H1 (cell line): ENCODE measurements around the gene RELN. TPM values are rescaled to one million over a fixed set of nuclear protein-coding genes. Genes with fewer than 3 reads are reported as not detected.

Experiments
- CTCF ChIA-PET: fragments of 300-600 bp; sonication (Branson Sonifier 250); formaldehyde crosslinking; loops from one replicate; lab custom pipeline; 2021; ENCODE audit not compliant: partially characterized antibody; lab: Charles Lee
- POLR2A ChIA-PET: fragments of 300-600 bp; sonication (Branson Sonifier 250); formaldehyde crosslinking; loops from one replicate; lab custom pipeline; 2021; ENCODE audit warnings: inconsistent platforms; ENCODE audit not compliant: partially characterized antibody; lab: Charles Lee
- DNase-seq, 2 experiments: peaks; one replicate each; pipeline versions ENCODE4 v3.0.0 to v3.0.0-alpha.2; 2010 to 2022; ENCODE audit warnings: low spot score in 2 of 2, low read depth in 1 of 2, mixed read lengths in 1 of 2
- FAIRE-seq: peaks from 2 replicates; lab custom pipeline; 2011; peaks lifted over from hg19 to GRCh38; lab: Jason Lieb, UNC
- H2AFZ ChIP-seq: 2 replicates; pipeline ENCODE4 v1.8.1; 2012; ENCODE audit warnings: low read length, inconsistent platforms
- H2AK5ac ChIP-seq: 2 replicates; pipeline ENCODE4 v1.6.1; 2013; ENCODE audit warnings: low read depth, low read length
- H2BK120ac ChIP-seq: replicated peaks from 2 replicates; pipeline ENCODE3; 2013; ENCODE audit warnings: low read depth, low read length, inconsistent platforms
- H2BK12ac ChIP-seq: 2 replicates; pipeline ENCODE4 v1.6.1; 2013; ENCODE audit warnings: low read depth, low read length
- H2BK15ac ChIP-seq: 2 replicates; pipeline ENCODE4 v1.6.1; 2013; ENCODE audit warnings: low read length
- H2BK20ac ChIP-seq: 2 replicates; pipeline ENCODE4 v1.6.1; 2013; ENCODE audit warnings: low read length
- H2BK5ac ChIP-seq: 2 replicates; pipeline ENCODE4 v1.6.1; 2013; ENCODE audit warnings: low read depth, low read length
- H3K14ac ChIP-seq: 2 replicates; pipeline ENCODE4 v1.6.1; 2013; ENCODE audit warnings: inconsistent platforms; ENCODE audit not compliant: insufficient read length
- H3K18ac ChIP-seq: 2 replicates; pipeline ENCODE4 v1.6.1; 2013; ENCODE audit warnings: low read length; ENCODE audit errors: extremely low read depth
- H3K23ac ChIP-seq: 2 replicates; pipeline ENCODE4 v1.6.1; 2013; ENCODE audit warnings: inconsistent platforms; ENCODE audit not compliant: insufficient read length
- H3K23me2 ChIP-seq: 2 replicates; pipeline ENCODE4 v1.6.1; 2013; ENCODE audit warnings: low read depth, low read length
- H3K27ac ChIP-seq: 2 replicates; pipeline ENCODE4 v1.6.1; 2011; ENCODE audit warnings: low read depth, low read length, inconsistent platforms
- H3K27me3 ChIP-seq, 4 experiments: replicated peaks in 1 of 4; 1 replicate in 1 of 4; 2 replicates in 3 of 4; pipeline versions ENCODE4 v1.6.1 to v1.8.1; 2011 to 2013; ENCODE audit warnings: low read length in 3 of 4, mild to moderate bottlenecking in 3 of 4, inconsistent platforms in 2 of 4, mixed read lengths in 2 of 4, moderate library complexity in 1 of 4; ENCODE audit not compliant: control insufficient read depth in 3 of 4, insufficient read depth in 3 of 4; ENCODE audit errors: extremely low read depth in 1 of 4
- H3K36me3 ChIP-seq, 4 experiments: 2 replicates each; pipeline versions ENCODE4 v1.6.1 to v1.8.1; 2011 to 2013; ENCODE audit warnings: mild to moderate bottlenecking in 4 of 4, low read length in 3 of 4, moderate library complexity in 2 of 4, control low read depth in 1 of 4, inconsistent platforms in 1 of 4; ENCODE audit not compliant: insufficient read depth in 4 of 4, control insufficient read depth in 2 of 4
- H3K4ac ChIP-seq: replicated peaks from 2 replicates; pipeline ENCODE3; 2013; ENCODE audit warnings: low read length, low read depth, mixed read lengths, inconsistent platforms; ENCODE audit not compliant: insufficient read length
- H3K4me1 ChIP-seq, 4 experiments: replicated peaks in 1 of 4; 1 replicate in 1 of 4; 2 replicates in 3 of 4; pipeline versions ENCODE4 v1.6.1 to v1.8.1; 2011 to 2013; ENCODE audit warnings: low read length in 3 of 4, inconsistent platforms in 2 of 4, mixed read lengths in 1 of 4; ENCODE audit not compliant: insufficient read depth in 4 of 4, control insufficient read depth in 3 of 4
- H3K4me2 ChIP-seq, 2 experiments: 2 replicates each; pipeline versions ENCODE4 v1.6.1 to v1.8.1; 2011 to 2013; ENCODE audit warnings: low read depth in 2 of 2, low read length in 2 of 2, control low read depth in 1 of 2, inconsistent platforms in 1 of 2, mild to moderate bottlenecking in 1 of 2; ENCODE audit not compliant: insufficient read depth in 1 of 2
- H3K4me3 ChIP-seq, 4 experiments: fragments of 200-600, 300-600 bp in 1 of 4; sonication (generic), shearing (Covaris generic), sonication (Bioruptor Twin) in 1 of 4; 2 replicates each; pipeline versions ENCODE4 v1.5.1 to v1.8.1; 2011 to 2016; ENCODE audit warnings: low read length in 4 of 4, low read depth in 3 of 4, control low read depth in 2 of 4, inconsistent platforms in 2 of 4, mild to moderate bottlenecking in 2 of 4, mixed read lengths in 1 of 4, moderate library complexity in 1 of 4; ENCODE audit not compliant: insufficient read depth in 2 of 4; ENCODE audit errors: extremely low read depth in 1 of 4
- H3K56ac ChIP-seq: replicated peaks from 2 replicates; pipeline ENCODE3; 2013; ENCODE audit warnings: low read depth, mild to moderate bottlenecking, mixed read lengths, low read length, inconsistent platforms; ENCODE audit not compliant: insufficient read length
- H3K79me1 ChIP-seq: 2 replicates; pipeline ENCODE4 v1.6.1; 2013; ENCODE audit warnings: low read depth, low read length, control low read depth
- H3K79me2 ChIP-seq, 2 experiments: 2 replicates each; pipeline versions ENCODE4 v1.6.1 to v1.8.1; 2012 to 2013; ENCODE audit warnings: low read length in 2 of 2, mild to moderate bottlenecking in 2 of 2, inconsistent platforms in 1 of 2; ENCODE audit not compliant: insufficient read depth in 2 of 2, control insufficient read depth in 1 of 2
- H3K9ac ChIP-seq, 4 experiments: replicated peaks in 1 of 4; 1 replicate in 1 of 4; 2 replicates in 3 of 4; pipeline versions ENCODE4 v1.6.1 to v1.8.1; 2011 to 2013; ENCODE audit warnings: low read depth in 3 of 4, low read length in 3 of 4, control low read depth in 2 of 4, mild to moderate bottlenecking in 2 of 4, moderate library complexity in 2 of 4, inconsistent platforms in 1 of 4; ENCODE audit errors: extremely low read depth in 1 of 4
- H3K9me3 ChIP-seq, 2 experiments: 2 replicates each; pipeline versions ENCODE4 v1.6.1 to v1.8.1; 2012 to 2013; ENCODE audit warnings: mild to moderate bottlenecking in 2 of 2, moderate library complexity in 2 of 2, control low read depth in 1 of 2, inconsistent platforms in 1 of 2, low read depth in 1 of 2, low read length in 1 of 2, mixed read lengths in 1 of 2; ENCODE audit not compliant: insufficient read depth in 2 of 2
- H4K20me1 ChIP-seq, 2 experiments: replicated peaks in 1 of 2; 2 replicates each; pipeline versions ENCODE3 to v1.8.1; 2011 to 2013; ENCODE audit warnings: inconsistent platforms in 2 of 2, low read length in 2 of 2, mild to moderate bottlenecking in 1 of 2; ENCODE audit not compliant: insufficient read depth in 2 of 2, control insufficient read depth in 1 of 2
- H4K5ac ChIP-seq: 2 replicates; pipeline ENCODE4 v1.6.1; 2013; ENCODE audit warnings: low read length, low read depth, mixed read lengths, inconsistent platforms; ENCODE audit not compliant: insufficient read length
- H4K8ac ChIP-seq: 2 replicates; pipeline ENCODE4 v1.8.0; 2013; ENCODE audit warnings: mild to moderate bottlenecking, moderate library complexity, low read length, inconsistent platforms; ENCODE audit not compliant: insufficient read depth; ENCODE audit errors: extremely low read depth
- H4K91ac ChIP-seq: replicated peaks from 2 replicates; pipeline ENCODE3; 2013; ENCODE audit warnings: low read length, mixed read lengths, inconsistent platforms; ENCODE audit not compliant: insufficient read length
- CHD1 ChIP-seq: IDR thresholded peaks from 2 replicates; pipeline ENCODE4 v1.6.1; 2012; ENCODE audit warnings: low read depth, low read length, improper control_type of control experiment
- EZH2 ChIP-seq: fragments of 200-600 bp; sonication (generic); IDR thresholded peaks from 2 replicates; pipeline ENCODE4 v1.7.1; 2012; ENCODE audit warnings: low read depth, mild to moderate bottlenecking, moderate library complexity, low read length, inconsistent platforms; ENCODE audit not compliant: severe bottlenecking
- KDM4A ChIP-seq: IDR thresholded peaks from one replicate; pipeline ENCODE4 v1.7.1; 2012; ENCODE audit warnings: low read depth, mild to moderate bottlenecking, moderate library complexity, low read length, inconsistent platforms; ENCODE audit not compliant: severe bottlenecking
- TAF1 ChIP-seq: IDR thresholded peaks from 2 replicates; pipeline ENCODE4 v1.6.1; 2011; ENCODE audit warnings: mild to moderate bottlenecking, low read depth, low read length
- ZNF274 ChIP-seq: IDR thresholded peaks from 2 replicates; pipeline ENCODE4 v1.7.0; 2012; ENCODE audit warnings: low read length, borderline replicate concordance; ENCODE audit errors: extremely low read depth
- WGBS, 2 experiments: shearing (Covaris generic) in 1 of 2; methylation state at CpG; one replicate each; pipeline versions ENCODE4 v1.1.6 to v1.1.7; 2013 to 2015; ENCODE audit warnings: low lambda C conversion rate in 2 of 2, mixed read lengths in 2 of 2, inconsistent platforms in 1 of 2, low coverage in 1 of 2, missing lambda C conversion rate in 1 of 2; ENCODE audit not compliant: insufficient replicate concordance in 2 of 2, insufficient coverage in 1 of 2, insufficient read length in 1 of 2; ENCODE audit errors: extremely low coverage in 1 of 2, missing lambda C conversion rate in 1 of 2; 5-methylcytosine and 5-hydroxymethylcytosine counted together
- long read RNA-seq, 2 experiments: library from RNA in 1 of 2; library from capped mRNA in 1 of 2; stranded (forward); transcript quantifications; one replicate each; pipeline ENCODE4 v2.0.0, GENCODE V29; 2021; ENCODE audit warnings: inconsistent platforms in 1 of 2
- polyA minus RNA-seq, 3 experiments: library from RNA; depleted of rRNA, polyadenylated mRNA; stranded (reverse); fragments of >200 nt; gene quantifications; 1 replicate in 2 of 3; 2 replicates in 1 of 3; pipeline ENCODE4 v1.2.3, GENCODE V29; 2011
- polyA plus RNA-seq, 7 experiments: library from polyadenylated mRNA; depleted of rRNA in 3 of 7; stranded (reverse) in 5 of 7; unstranded in 2 of 7; fragments of >200 nt in 5 of 7; fragments of 200-250 nt in 2 of 7; gene quantifications; 1 replicate in 5 of 7; 2 replicates in 1 of 7; 4 replicates in 1 of 7; pipeline versions ENCODE4 v1.2.1 to v1.2.3, GENCODE V29; 2011 to 2013; ENCODE audit warnings: missing spikeins in 2 of 7, mixed read lengths in 2 of 7
- total RNA-seq: library from RNA; stranded (reverse); fragmentation: NEBNext Ultra II Directional; extraction: Animal tissue kit (Norgen Biotek cat#: 25700); gene quantifications from 2 replicates; pipeline ENCODE4 v1.2.1, GENCODE V29; 2021
- TF ChIP-seq, protein P1 (sequence below): IDR thresholded peaks from 2 replicates; pipeline ENCODE4 v1.6.1; 2012; ENCODE audit warnings: inconsistent platforms
- TF ChIP-seq, protein P2 (sequence below): IDR thresholded peaks from 2 replicates; pipeline ENCODE4 v1.6.1; 2012; ENCODE audit warnings: inconsistent platforms

The RELN gene
- 0.02 and 0.07 TPM in 2 replicates for total RNA-seq
- polyA plus RNA-seq (2011; rRNA removed): 0.03 and 0.11 TPM in 2 replicates
- polyA plus RNA-seq (2011; cell fraction: cytosol; rRNA removed): 0.10 TPM
- 0.30 TPM for polyA plus RNA-seq (2011; cell fraction: nucleus; rRNA removed)
- 0.04 to 0.48 TPM (median 0.10 TPM) in 4 replicates for polyA plus RNA-seq (2012, experiment 1 of 2)
- polyA plus RNA-seq (2012, experiment 2 of 2): not detected
- 0.04 TPM for polyA plus RNA-seq (2013, experiment 1 of 2)
- 0.09 TPM for polyA plus RNA-seq (2013, experiment 2 of 2)
- polyA minus RNA-seq (2011; rRNA and poly(A)+ RNA removed): 0.13 and 1.1 TPM in 2 replicates
- not detected for polyA minus RNA-seq (2011; cell fraction: cytosol; rRNA and poly(A)+ RNA removed)
- 0.40 TPM for polyA minus RNA-seq (2011; cell fraction: nucleus; rRNA and poly(A)+ RNA removed)
- long read RNA-seq, experiment 1: 0 reads
- long read RNA-seq, experiment 2: 0 reads

DNA sequence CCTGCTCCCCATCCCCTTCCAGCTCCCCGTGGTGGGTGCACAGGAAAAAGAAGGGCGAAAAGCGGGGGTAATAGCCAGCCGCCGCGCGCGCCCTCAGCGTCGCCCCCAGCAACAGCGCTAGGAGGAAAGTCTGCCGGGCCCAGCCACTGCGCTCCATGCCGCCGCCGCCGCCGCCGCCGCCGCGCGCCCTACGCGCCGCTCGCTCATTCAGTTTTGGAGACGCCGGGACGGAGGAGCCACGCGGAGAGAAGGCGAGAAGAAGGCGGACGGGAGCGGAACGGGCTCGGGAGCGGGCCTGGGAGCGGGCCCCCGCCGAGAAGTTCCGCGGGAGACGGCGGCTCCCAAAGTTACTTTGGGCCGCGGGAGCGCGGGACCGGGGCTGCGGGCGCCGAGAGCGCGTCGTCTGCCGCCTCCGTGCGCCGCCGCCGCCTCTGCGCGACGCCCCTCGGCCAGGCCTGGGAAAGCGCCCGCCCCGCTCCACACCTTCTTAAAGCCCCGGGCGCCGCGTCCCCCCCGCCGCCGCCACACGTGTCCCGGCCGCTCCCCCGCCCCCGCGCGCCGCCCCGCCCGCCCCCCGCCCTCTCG, at the start of gene RELN:
Gene RELN, minus strand, starts transcription at position 459 of the 585 bp plus-strand sequence. Its CDS starts 302 bp downstream, at position 157.
- H3K23me2 ChIP-seq: peaks cover 15% of the 10 kb centered on the region
- H3K9ac ChIP-seq: no peak within 1 kb of the TSS
- H3K4me3 ChIP-seq: peak within 1 kb of the TSS; percentile 40 to 66 (median 52)
- no peak for FAIRE-seq
- no peak within 1 kb of the TSS for H2BK5ac ChIP-seq
- ChIA-PET CTCF (no interaction called here), POLR2A (no interaction called here)
- no peaks in the 10 kb centered on the region for H4K20me1 ChIP-seq
- peaks cover 0 to 2% (median 0%) of the 10 kb centered on the region in 4 experiments; a peak in 1 of 7 replicates for H3K4me1 ChIP-seq
- H3K56ac ChIP-seq: no peak within 1 kb of the TSS
- peaks cover 11 to 47% (median 42%) of the 10 kb centered on the region in 4 experiments for H3K27me3 ChIP-seq
- 0% methylated on average over 28 of the region's 89 CpGs; no CpG with 5 or more reads in 1 of the 2 experiments for WGBS, 2 experiments
- no peak within 1 kb of the TSS for H4K5ac ChIP-seq
- TF ChIP-seq, protein P1, sequence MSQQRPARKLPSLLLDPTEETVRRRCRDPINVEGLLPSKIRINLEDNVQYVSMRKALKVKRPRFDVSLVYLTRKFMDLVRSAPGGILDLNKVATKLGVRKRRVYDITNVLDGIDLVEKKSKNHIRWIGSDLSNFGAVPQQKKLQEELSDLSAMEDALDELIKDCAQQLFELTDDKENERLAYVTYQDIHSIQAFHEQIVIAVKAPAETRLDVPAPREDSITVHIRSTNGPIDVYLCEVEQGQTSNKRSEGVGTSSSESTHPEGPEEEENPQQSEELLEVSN: peak; percentile 28; the same call in 1 of the 2 replicates
- TF ChIP-seq TAF1: 0 out of 2 replicates have a peak, but pooled peaks have one; percentile 21
- peak; percentile 89 for TF ChIP-seq KDM4A
- peak; percentile 6 for TF ChIP-seq EZH2
- no peak for TF ChIP-seq ZNF274
- TF ChIP-seq, protein P2, sequence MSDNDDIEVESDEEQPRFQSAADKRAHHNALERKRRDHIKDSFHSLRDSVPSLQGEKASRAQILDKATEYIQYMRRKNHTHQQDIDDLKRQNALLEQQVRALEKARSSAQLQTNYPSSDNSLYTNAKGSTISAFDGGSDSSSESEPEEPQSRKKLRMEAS: peak; percentile 49
- TF ChIP-seq CHD1: no peak
- H3K4ac ChIP-seq: no peak within 1 kb of the TSS
- peak in 1 of 2 experiments; percentile 74 for DNase-seq
- H3K14ac ChIP-seq: no peak within 1 kb of the TSS
- H4K91ac ChIP-seq: no peak within 1 kb of the TSS
- peak within 1 kb of the TSS; percentile 22; the same call in 1 of the 2 replicates for H4K8ac ChIP-seq
- no peaks in the 10 kb centered on the region for H3K79me1 ChIP-seq
- H2BK20ac ChIP-seq: no peak within 1 kb of the TSS
- no peak within 1 kb of the TSS for H2AK5ac ChIP-seq
- no peak within 1 kb of the TSS for H2BK120ac ChIP-seq
- no peaks in the 10 kb centered on the region for H3K9me3 ChIP-seq
- H3K36me3 ChIP-seq: no peaks in the 10 kb centered on the region
- peak within 1 kb of the TSS; percentile 86 for H2AFZ ChIP-seq
- no peak within 1 kb of the TSS for H3K23ac ChIP-seq
- no peak within 1 kb of the TSS for H3K27ac ChIP-seq
- H3K79me2 ChIP-seq: no peaks in the 10 kb centered on the region
- H3K18ac ChIP-seq: no peak within 1 kb of the TSS
- H2BK15ac ChIP-seq: no peak within 1 kb of the TSS
- no peak within 1 kb of the TSS for H2BK12ac ChIP-seq
- H3K4me2 ChIP-seq: peak within 1 kb of the TSS; percentile 72 to 94
